HG03139 (cell line): ENCODE results near the gene MBTPS2.
"Not testable (repeated sequence)": the region's sequence is repeated elsewhere in the genome, so short reads cannot be mapped to it uniquely, and the experiment has no call there.

Source experiments
- ATAC-seq: cut with Tn5 transposase; IDR thresholded peaks from one replicate; pipeline ENCODE4 v1.9.1; 2021; ENCODE audit not compliant: unreplicated experiment

Gene MBTPS2

DNA sequence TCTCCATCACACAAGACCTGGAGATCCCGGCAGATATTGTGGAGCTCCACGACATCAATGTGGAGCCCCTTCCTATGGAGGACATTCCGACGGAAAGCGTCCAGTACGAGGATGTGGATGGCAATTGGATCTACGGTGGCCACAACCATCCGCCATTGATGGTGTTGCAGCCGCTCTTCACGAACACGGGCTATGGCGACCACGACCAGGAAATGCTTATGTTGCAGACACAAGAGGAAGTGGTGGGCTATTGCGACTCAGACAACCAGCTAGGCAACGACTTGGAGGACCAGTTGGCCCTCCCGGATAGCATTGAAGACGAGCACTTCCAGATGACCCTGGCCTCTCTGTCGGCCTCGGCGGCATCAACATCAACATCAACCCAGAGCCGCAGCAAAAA is 17.1 kb downstream of the MBTPS2 start:
- ATAC-seq, result no peak

DNA sequence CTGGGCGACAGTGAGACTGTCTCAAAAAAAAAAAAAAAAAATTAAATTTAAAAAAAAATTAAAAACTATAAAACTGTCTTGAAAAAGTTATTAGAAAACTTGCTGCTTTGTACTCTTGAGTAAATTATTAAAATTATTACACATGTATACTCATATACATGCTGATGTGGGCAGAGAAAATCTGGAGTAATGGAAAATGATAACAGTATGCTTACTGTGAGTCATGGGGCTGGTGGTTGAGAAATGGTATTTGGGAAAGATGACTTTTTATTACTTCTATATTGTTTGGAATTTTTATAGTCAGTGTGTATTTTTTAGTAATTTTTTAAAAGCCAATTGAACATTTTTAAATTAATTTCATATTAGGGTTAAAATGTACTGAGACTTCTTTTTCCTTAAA is 23.8 kb downstream of the MBTPS2 start:
- no peak for ATAC-seq

DNA sequence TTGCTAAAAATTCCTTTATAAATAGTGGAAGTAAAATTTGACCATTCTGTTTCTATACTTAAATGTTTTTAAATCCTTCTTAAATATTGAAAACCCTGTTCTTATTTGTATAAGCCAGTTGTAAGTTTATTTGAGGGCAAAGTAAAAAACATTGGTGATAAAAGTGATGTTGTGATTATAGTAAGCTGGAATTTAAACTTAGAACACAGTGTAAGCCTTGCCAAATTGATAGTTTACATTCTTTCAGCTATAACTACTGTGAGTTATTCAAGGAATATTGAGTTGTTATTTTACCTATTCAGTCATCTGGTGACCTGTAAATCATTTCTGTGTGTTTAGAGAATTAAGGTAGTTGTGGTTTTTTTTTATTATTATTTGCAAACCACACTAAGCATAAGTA is 26.0 kb downstream of the MBTPS2 start:
- ATAC-seq, result no peak

DNA sequence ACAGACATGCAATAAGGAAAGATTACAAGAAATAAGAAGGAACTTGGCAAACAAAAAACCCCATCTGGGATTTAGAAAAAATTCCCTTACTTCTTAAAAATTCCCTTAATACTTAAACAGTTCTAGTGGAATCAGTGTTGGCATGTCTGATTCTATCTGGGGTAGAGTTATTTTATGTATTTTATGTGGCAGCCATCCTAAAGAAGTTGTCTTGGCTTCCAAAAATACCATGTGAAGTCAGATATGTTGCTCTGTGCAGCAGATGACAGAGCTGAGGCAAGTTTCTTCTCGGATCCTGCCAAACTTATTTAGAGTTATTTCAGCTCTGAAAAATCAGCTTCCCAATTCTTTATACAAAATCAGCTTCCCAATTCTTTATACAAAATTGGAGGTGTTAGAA is 31.1 kb downstream of the MBTPS2 start:
- no peak for ATAC-seq

DNA sequence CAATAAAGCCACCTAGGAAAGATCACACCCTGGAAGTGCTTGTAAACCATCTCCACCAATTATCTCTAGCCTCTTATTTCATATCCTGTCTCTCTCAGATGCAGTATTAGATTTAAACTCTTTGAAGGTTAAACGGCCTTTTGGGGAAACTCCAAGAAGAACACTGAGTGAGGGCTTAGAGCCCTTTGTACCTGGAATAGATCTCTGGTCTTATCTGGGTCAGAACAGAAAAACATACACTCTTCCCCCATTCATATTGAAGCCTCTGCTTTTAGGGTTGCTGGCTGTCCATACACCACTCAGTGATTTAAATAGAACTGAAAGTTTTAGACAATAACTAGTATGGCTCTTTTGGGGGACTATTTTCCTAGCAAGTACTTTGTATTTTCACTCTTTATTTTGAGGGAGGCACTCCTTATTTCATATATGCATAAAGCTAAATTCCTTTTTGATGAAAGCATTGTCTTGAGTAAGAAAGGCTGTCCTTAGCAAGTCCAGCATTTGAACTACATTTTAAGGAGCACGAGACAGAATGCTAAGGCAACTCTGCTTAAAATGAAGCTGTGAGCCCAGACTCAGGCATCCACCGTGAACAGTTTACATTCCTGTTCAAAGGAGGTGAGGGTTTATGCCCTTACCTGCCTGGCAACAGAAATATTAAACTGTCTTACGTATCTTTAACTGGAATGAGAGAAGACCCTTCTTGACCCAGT is 33.8 kb downstream of the MBTPS2 start:
- no peak for ATAC-seq

DNA sequence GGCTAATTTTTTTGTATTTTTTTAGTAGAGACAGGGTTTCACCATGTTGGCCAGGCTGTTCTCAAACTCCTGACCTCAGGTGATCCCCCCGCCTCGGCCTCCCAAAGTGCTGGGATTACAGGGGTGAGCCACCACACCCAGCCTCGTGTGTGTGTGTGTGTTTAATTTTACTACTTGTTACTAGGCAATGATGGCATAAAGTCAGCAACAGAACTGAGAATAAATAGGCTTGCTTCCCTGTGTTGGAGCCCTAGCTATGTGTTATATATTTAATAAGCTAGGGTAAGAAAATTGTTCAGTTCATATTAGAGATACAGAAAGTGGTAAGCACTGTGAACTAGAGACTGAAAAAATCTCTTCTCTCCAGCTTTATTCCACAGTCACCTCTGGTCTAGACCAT is 34.8 kb downstream of the MBTPS2 start:
- not testable (repeated sequence) for ATAC-seq

DNA sequence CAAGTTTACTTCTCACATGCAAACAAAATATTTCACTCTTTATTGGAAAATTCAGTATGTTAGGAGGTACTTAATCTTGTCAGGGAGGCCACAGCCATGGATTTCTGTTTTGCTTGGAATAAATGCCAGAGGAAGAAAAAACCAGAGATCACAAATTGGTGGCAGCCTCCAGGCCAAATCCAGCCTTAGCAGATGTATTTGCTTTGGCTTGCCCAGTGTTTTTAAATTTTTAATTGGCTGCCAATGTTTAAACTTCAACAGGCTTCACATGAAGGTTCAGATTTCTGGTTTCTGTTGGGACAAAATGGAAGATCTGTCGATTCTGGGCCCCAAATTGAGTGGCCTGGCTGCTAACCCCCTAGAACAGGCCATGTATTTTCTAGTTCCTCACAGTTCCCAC is 35.6 kb downstream of the MBTPS2 start:
- no peak for ATAC-seq

DNA sequence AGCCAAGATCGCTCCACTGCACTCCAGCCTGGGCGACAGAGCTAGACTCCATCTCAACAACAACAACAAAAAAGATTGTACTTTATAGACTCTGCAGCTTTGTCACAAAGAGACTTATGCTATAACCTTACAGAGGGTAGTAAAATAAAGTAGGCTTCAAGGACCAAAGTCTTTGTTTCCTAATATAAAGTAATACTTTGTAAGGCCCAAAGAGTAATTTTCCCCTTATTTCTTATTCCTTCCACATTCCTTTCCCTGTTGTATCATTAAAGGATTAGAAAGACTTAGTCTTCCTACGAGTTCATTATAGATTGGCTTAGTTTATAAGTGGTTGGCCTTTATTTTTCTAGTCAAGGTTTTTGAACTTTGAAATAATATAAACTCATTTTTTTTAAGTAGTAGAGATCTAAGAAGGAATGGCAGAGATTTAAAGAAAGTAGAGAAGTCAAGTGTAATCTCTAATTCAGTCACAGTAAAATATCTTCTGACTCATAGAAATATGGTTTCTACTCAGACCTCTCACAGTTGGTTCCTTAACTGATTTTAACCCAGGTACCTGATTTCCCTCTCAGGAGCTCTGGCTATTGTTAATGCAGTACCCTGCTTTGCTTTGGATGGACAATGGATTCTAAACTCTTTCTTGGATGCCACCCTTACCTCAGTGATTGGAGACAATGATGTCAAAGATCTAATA is 42.6 kb downstream of the MBTPS2 start:
- no peak for ATAC-seq

DNA sequence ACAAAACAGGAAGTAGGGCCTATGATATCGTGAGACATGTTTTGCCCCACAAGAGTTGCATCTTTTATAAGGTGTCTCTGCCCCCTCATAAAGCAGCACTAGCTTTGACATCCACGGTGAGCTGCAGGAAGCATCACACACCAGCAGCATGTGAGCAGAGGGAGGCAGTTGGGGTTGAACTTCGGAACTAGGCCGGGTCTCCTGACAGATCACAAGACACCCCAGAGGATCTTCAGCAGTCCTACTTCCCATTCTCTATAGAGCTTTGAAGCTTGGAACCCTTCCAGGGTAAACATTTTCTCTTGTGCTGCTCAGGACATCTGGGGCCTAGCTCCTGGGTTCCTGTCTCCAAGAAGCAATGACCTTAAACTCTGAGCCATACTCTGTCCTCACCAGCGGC is 43.8 kb downstream of the MBTPS2 start:
- no peak for ATAC-seq

DNA sequence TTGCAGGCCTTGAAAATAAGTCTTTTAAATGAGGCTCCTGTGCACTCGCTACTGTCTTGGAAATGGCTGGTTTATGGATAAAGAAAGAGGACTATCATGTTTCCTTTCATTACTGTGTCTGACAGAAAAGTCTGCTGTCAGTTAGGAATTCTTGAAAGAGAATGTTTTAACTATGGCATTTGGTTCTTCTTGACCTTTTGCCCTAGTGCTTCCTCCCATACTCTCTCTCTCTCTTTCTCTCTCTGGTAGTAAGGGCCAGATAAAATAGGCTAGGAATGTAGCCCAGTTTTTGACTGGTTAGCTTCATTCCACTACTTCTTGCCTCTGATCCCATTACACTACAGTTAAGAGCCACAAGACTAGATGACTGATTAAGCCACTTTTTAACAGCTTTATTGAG is 46.2 kb downstream of the MBTPS2 start:
- no peak for ATAC-seq

DNA sequence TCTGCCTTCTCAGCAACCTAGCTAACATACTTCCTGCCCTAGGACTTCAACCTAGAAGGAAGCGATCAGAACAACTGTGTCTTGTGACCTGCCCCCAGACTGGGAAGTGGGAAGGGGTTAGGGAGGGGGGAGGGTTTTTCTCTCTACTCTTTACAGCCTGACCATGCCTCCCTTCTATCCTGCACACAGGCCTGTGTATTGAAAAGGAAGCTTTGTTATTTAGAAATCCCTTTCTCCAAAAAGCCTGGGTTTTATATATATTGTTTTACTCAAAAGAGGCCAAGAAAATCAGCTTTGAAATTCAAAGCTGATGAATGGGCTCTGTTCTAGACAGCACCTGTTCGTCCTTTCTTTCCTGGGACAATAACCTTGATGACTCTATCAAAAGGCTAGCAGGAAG is 65.9 kb downstream of the MBTPS2 start:
- ATAC-seq, result no peak

DNA sequence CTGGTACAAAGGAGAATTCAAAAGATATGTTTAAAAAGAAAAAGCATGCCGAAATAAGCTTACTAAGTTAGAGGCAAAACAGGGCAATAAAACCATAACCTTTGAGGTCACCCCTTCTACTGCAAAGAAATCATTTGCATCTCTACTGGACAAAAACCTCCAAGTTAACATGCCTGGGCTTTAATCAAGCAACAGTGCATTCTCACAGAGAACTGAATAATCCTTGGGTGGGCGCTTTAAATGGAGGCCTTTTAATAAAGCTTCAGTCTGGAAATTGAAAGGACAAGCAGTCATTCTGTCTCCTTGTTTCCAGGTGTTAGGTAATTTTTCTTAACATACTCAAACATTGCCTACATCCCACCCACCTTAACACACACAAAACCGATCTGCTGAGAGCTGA is 66.5 kb downstream of the MBTPS2 start:
- ATAC-seq, result no peak

DNA sequence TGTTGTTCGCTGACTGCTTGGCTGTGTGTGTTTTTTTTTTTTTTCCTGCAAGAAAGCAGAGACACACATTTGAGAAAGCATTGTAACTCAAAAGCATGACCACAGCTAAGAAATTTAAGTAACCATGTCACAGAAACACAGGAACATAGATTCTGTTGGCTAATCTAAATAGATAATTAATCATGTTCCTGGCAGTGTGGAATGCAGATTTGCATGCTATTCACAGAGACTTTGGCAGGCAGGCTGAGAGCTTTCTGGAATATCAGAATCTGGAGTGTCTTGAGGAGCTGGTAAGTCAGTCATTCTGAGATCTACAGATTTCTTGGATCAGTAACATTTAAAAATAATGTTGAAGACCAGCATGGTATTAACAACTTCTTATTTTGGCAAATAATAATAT is 67.8 kb downstream of the MBTPS2 start:
- ATAC-seq, result no peak

DNA sequence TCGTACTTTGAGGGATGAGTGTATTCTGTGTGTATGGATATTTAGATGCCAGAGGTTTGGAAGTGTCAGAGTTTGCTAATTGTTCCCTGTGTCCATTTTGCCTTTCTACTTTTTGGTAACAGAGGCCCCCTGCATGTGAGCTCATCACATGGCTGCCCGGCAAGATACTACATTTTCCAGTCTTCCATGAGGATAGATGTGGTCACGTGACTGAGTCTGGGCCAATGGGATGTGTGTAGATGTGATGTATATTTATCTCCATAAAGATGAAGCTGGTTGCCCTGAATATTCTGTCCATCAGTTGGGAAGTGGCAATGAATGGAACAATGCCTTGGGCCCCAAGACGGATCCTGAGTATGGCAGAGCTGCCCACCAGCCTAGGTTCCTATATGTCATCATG is 72.1 kb downstream of the MBTPS2 start:
- no peak for ATAC-seq

DNA sequence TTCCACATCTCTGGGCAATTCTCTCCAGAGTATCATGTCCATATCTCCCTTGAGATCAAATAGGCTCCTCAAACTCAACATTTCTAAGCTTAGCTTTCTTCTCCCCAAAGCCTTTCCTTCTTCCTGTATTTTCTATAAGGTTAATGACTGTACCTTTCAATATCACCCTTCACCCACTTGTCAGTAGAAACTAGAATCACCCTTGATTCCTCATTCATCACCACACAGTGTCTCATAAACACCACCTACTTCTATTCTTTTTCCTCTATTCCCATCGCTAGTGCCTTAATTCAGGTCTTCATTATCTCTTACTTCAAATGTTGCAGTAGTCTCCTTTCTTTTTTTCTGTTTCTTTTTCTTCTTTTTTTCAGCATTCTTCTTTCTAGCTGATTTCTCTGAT is 72.8 kb downstream of the MBTPS2 start:
- no peak for ATAC-seq

DNA sequence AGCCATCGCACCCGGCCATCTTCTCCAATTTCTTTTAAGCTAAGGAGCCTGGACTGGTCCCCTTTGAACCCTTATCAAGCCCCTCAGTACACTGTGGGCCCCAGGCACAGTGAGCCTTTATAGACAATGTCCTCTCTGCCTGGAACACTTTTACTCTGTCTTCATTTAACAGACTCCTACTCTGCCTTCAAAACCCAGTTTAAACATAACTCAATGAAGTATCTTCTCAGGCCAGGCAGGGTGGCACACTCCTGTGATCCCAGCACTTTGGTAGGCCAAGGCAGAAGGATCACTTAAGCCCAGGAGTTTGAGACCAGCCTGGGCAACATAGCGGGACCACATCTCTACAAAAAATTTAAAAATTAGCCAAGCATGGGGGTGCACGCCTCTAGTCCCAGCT is 73.6 kb downstream of the MBTPS2 start:
- no peak for ATAC-seq

DNA sequence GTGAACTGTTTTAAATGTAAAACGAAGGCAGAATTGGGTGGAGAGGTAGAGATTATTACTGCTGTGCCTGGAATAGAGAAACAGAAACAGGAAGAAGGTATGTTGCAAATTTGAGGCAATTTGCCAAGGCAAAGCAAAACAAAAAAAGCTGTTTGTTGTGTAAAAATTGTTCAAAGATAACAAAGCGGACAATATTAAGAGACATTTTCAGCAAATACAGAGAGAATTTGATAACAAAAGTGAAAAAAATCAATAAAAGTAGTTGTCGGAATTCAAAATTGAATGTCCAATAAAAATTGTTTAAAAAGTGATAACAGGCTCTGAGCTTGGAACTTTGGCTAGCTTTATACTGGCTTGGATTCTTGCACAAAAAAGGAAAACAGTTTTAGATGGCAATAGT is 86.7 kb downstream of the MBTPS2 start:
- ATAC-seq, result no peak

DNA sequence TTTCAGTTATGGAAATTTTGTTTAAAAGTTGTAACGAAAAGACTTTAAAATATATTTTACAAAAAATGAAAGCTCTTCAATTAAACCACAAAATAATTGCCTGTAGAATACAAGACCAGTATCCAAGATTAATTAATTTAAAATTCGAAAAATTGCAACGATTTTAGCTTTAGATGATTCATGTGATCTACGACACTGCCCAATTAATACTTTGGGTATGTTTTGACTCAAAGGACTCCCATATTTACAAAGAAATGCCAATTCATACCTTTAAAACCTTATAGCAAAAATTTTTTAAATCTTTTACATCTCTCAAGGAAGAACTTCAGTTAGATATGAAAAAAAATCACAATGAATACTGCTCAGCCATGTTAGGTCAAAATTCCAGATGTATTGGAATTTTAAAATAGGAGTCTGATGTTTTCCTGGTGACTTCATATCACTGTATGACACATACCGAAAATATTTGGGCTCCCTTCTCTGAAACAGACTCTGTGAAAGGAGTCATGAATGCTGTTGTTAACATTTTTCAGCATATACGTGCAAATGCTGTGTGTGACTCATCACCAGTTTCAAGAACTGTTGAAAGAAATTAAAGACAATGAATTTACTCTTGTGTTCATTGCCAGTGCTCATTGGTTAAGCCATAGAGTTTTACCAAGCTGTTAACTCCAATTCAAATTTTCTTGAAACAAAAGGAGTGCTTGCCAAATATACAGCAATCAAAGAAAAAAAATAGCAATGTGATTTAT is 87.3 kb downstream of the MBTPS2 start:
- ATAC-seq, result peak; percentile 61

DNA sequence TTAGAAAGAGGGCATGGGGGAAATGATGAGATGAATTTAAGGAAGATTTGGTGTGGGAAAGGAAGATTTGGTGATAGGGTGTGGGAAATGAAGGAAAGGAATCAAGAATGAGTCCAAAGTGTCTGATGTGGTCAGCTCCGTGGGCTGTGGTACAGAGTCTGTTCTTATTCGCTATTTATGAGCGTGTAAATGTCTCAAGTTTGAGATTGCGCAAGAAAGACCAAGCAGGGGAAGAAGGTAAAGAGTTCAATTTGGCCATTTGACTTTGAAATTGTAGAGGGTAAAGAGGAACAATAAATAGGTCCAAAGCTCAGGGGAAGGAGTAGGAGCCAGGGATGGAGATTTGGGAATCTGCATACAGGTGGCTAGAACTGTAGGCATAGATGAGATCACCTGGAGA is 89.8 kb downstream of the MBTPS2 start:
- ATAC-seq, result no peak

DNA sequence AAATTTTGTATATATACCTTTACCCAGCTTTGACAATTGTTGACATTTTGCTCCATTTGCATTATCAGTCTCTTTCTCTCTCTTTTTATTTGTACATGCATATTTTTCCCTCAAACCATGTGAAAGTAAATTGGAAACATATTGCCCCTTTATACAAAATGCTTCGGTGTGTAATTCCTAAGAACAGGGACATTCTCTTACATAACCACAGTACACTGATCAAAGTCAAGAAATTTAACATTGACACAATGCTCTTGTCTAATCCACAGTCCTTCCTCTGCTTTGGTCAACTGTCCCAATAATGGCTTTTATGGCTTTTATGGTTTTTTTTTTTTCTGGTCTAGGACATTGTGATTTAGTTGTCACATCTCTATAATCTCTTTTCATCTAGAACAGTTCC is 91.6 kb downstream of the MBTPS2 start:
- no peak for ATAC-seq

DNA sequence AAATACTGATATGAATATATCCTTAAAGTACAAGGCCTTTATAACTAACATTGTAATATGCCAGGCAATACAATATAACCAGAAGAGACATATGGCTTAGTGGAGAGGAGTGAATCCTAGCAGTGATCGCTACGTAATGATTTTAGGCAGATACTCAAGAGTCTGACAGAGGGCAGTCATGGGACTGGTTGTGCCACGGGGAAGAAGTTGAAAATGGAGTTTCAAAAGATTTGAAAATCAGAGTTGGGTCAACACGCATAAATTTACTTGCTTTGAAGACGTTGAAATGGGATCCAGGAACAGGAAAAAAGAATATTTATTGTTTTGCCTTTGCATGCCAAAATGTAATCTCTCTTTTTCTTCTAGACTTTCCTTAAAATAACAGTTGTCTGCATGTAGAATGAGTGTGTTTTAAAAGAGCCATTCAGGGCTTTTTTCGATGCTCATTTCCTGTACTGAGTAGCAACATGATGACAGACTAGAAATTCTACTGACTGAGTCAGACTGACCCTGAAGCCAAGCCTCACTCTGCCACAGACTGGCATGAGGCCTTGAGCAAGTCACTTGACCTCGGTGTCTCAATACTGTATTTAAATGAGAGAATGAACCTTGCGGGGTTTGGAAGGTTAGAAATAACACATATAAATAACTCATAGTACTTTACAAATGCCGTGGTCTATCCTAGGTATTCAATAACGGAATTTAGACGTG is 93.0 kb downstream of the MBTPS2 start:
- no peak for ATAC-seq

DNA sequence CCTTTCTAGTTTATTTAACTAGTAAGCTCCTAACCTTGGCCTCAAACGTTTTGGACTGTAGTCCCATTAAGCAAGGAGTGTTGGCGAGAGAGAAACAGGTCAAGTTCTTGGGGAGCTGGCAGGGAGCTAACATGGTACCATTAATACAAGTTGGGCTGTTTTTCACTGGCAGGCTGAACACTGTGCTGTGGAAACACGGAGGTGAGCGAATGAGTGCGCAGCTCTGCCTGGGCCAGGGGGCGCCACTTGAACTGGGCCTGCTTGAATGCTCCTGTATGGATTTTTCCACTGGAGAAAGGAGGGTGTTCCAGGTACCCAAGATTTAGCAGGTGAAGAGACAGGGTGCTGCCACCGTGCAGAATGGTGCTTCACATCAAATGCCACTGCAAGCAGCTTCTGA is 93.7 kb downstream of the MBTPS2 start:
- ATAC-seq, result no peak
